HG02642 (cell line): Measurements from ENCODE around the gene CSNK2A1.
"Not testable (repeated sequence)": the region's sequence is repeated elsewhere in the genome, so short reads cannot be mapped to it uniquely, and the experiment has no call there.

ENCODE experiments used
- ATAC-seq: cut with Tn5 transposase; IDR thresholded peaks from one replicate; pipeline ENCODE4 v1.9.1; 2021; ENCODE audit warnings: mild to moderate bottlenecking; ENCODE audit not compliant: unreplicated experiment, poor library complexity

Gene CSNK2A1

GRCh38 chr20:537983-538382, 5.6 kb downstream of the CSNK2A1 start:
- ATAC-seq = no peak

DNA sequence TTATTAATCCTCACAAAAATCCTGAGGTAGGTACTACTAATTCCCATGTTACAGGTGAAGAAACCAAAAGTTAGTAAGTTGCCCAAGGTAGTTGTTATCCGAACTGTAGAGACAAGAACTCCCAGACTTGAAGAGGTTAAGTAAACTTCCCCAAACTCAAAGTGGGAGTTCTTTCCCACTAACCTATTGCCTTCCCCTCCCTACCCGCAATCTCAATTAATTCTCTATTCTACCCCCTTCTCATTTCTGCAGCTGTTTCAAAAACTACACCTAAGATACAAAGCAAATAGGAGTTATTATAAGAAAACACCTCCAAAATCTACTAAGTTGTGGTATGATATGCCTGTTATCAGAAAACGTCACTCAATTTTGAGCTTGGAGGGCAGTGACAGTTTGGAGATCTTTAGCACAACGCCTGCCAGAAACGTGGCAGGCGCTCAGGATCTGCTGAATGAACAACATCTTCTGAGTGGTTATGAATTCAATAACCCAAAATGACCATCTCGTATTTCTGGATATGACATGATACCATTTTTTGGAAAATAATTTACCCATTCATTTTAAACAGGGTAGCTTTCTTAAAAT, 7.1 kb downstream of the CSNK2A1 start:
- no peak for ATAC-seq

DNA sequence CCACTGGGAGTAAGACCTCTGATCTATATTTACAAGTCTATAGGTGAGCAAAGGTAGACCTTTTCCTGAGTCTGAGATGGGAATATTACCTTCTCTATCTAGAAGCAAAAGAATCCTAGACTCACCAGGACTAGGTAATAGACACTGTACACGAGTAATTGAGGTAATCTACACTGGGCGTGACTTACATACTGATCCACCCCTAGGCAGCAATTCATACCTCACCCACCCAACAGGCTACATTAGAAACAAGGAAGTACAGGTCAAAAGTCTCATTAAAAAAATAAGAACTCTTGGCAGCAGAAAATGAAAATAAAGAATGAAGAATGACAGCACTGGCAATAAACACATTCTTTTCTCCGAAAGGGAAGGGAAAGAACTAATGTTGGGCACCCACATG, 7.6 kb downstream of the CSNK2A1 start:
- no peak for ATAC-seq

DNA sequence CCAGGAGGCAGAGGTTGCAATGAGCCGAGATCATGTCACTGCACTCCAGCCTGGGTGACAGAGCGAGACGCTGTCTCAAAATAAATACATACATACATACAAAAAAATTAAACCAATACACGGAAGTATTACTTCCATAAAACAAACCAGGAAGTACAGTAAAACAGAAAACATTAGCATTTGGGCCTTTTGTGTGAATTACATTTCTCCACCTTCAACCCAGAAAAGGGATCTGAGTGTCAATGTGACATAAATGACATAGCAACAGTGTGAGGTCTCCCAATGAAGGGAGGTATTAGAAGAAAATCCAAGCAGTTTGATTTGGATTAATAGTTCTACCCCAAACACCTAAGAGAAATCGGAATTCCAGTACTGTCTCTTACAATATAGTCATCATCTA, 10.1 kb downstream of the CSNK2A1 start:
- ATAC-seq = no peak

GRCh38 chr20:532530-532929, 11.1 kb downstream of the CSNK2A1 start:
- ATAC-seq = no peak

GRCh38 chr20:531608-532007, 12.0 kb downstream of the CSNK2A1 start:
- no peak for ATAC-seq

DNA sequence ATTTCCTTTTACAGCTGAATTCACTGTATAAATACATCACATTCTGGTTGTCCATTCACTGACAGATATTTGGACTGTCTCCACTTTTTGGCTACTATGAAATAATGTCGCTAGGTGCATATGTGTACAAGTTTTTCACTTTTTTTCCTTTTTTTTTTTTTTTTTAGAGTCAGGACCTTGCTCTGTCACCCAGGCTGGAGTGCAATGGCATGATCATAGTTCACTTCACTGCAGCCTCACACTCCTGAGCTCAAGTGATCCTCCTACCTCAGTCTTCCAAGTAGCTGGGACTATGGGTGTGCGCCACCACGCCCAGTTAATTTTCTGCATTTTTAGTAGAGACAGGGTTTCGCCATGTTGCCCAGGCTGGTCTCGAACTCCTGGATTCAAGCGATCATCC, 13.3 kb downstream of the CSNK2A1 start:
- ATAC-seq = no peak

GRCh38 chr20:528923-529604, 14.5 kb downstream of the CSNK2A1 start:
- ATAC-seq = no peak

DNA sequence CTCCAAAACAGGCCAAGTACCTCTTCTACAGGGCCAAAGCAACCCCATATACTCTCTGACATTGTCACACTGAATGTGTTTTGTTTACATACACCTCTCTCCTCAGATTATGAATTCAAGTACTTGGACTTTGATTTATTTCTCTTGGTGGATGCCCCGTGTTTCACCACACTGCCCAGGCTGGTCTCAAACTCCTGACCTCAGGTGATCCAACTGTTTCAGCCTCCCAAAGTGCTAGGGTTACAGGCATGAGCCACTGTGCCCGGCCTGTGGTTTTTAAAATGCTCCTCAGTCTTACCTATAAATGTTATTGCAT, 16.1 kb downstream of the CSNK2A1 start:
- no peak for ATAC-seq

- no peak for ATAC-seq
Observed at GRCh38 chr20:521860-522259, 21.7 kb downstream of the CSNK2A1 start.

- no peak for ATAC-seq
Observed at GRCh38 chr20:519999-520398, 23.6 kb downstream of the CSNK2A1 start.

DNA sequence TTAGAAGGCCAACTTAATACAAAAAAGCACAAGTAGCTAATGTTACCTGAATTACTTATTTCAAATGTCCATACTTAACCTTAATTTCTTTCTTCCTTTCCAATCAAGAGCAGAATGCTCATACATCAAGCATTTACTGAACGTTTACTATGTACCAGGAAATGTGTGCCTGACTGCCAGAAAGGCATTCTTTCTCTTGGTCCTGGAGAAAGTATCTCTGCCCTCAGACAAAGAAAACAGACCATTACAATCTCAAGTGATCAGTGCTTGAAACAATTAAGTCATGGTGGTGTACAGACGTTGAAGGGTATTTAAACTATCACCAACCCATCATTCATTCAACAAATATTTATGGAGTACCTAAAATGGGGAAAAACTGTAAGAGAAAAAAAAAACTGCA, 26.4 kb downstream of the CSNK2A1 start:
- ATAC-seq = no peak

DNA sequence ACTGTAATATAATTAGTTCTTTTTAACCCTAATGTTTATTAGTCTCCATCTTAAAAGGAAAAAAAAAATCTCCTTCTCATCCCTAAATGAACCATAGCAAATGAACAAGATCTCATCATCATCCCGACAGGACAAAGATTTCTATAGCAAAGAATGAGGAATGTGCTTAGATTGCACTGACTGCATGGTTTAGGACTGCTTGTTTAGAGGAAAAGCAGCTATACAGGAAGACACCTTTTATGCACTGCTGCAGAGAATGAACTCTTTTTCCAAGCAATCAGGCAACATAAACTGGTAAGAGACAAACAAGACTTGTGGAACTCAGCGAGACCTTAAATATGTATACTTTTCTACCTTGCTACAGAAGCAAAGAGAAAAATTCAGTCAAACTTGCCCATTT, 26.8 kb downstream of the CSNK2A1 start:
- no peak for ATAC-seq

GRCh38 chr20:515696-516095, 27.9 kb downstream of the CSNK2A1 start:
- no peak for ATAC-seq

- no peak for ATAC-seq
Observed at GRCh38 chr20:513429-513828, 30.2 kb downstream of the CSNK2A1 start.

DNA sequence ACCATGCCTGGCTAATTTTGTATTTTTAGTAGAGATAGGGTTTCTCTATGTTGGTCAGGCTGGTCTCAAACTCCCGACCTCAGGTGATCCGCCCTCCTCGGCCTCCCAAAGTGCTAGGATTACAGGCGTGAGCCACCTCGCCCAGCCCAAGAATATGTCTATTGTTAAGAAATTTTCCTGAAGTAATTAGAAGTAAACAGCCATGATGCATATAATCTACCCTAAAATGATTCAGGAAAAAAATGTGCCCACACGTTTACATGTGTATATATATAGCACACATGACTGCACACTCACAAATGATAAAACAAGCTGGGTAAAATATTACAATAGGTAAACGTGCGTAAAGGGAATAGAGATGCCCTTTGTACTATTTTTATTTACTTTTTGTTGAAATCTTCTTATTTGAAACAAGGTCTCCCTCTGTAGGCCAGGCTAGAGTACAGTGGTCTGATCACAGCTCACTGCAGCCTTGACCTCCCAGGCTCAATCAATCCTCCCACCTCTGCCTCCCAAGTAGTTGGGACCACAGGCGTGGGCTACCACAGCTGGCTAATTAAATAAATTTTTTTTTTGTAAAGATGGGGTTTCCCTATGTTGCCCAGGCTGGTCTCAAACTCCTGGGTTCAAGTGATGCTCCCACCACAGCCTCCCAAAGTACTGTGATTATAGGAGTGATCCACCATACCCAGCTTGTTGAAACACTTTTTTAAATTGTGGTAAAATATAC, 33.1 kb downstream of the CSNK2A1 start:
- ATAC-seq = not testable (repeated sequence)

DNA sequence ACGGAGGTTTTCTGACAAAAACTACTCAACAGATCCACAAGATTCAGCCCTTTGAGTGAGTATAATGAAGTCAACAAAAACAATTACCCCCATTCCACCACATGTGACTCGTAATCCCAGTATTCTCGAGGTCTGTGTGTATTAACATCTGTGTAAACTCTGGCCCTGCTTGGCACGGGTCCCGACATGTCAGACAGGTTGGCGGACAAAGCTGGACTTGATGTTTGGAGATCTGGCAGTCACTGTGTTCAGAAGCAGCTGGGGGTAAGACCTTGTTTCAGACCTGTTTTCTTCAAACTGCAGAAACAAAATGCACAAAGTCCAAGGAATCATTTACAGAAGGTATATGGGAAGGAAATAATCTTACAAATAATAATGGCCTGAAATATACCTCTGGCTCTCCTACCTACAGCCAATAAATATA, 35.2 kb downstream of the CSNK2A1 start:
- not testable (repeated sequence) for ATAC-seq

DNA sequence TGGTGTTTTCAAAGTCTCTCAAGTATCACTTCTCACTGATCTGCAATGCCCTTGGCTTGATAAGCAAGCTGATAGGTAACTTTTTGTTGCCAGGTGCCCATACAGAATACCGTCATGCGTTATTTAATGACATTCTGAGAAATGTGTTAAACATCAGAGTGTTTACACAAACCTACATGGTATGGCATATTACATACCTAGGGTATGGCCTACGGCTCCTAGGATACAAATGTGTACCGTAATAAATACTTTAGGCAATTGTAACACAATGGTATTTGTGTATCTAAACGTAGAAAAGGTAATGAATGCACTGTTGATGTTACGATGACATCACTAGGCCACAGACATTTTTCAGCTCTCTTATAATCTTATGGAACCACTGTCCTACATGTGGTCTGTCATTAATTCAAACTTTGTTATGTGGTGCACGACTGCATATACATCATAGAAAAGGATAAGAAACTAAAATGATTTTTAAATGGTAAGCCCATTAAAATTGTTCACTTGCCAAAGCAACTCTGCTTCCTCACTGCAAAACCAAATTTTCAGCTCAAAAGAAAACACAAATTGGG, 35.7 kb downstream of the CSNK2A1 start:
- ATAC-seq = no peak

GRCh38 chr20:507006-507758, 36.4 kb downstream of the CSNK2A1 start:
- no peak for ATAC-seq

DNA sequence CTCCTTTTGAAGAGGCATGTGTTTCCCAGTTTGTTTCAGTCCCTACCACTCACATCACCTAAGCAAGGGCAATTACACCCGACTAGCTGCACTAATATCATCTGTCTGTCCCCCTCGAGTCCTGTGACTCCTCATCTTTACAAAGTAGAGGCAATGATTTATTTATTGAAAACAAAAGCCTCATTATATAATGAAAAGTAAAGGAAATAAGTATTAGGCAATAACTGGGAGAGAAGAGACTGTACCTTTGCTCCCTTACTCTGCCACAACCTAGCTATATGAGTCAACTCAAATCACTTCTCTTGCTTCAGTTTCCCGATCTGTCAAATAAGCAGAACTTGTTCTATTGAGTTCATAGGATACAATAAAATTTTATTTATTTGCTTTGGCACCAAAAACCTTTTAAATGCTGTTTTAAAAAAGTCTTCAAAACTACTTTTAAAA, 38.9 kb downstream of the CSNK2A1 start:
- no peak for ATAC-seq
